Activated naive CD4-positive, alpha-beta T cell treated with anti-CD3 and anti-CD28 coated beads, Interleukin-2, amount 50 U/mL, for 16 hours (primary cell): ENCODE data around the gene COL16A1.

Source experiments
- DNase-seq: peaks from one replicate; pipeline ENCODE4 v3.0.0-alpha.2; 2020

Gene COL16A1

DNA sequence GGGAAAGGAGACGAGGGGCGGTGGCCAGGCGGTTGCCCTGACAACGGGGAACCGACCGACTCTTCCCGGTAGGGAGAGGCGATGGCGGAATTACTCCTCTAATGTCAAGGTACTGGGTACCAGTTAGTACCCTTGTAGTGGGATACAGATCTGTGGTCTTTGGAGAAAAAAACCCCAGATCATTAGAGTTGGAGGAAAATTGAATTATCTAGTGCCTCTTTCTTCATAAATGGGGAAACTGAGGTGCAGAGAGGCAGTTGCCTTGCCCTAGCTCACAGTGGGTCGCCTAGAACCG is 58.6 kb downstream of the COL16A1 start:
- DNase-seq, result no peak

DNA sequence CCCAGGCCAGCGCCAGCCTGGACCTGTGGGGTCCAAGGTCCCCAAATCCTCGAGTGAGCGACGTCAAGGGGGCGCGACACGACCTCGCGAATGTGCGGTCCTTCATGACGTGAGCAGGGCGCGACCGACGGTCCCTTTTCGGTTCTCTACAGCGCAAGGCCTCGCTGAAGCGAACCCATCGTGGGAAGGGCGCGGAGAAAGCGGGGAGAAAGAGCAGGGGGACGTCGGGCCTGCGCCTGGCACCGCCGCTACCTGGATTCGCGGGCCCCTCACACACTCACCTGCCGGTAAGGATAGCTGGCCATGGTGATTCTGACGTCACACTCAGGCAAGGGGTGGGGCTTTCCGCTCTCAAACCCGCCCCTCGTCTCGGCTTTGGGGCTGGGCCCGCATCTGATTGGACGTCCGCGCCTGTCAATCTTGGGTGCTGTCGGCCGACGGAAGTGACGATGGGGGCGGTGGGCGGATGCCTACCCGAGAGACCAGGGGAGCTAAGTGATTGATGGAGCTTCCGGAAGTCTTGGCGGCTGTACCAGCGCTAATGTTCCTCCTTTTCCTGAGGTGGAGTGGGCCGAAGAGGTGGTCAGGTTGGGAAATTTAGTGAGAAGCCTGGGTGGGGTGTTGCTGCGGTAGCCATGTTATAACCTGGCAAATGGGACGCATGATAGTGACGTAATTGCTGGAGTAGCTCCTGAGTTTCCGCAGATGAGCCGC is 59.1 kb downstream of the COL16A1 start, which contains the start of gene PEF1:
PEF1 (minus strand) TSS at position 317 of the 714 bp plus-strand sequence; CDS start at position 305, 12 bp downstream.
- peak; percentile 100 for DNase-seq

DNA sequence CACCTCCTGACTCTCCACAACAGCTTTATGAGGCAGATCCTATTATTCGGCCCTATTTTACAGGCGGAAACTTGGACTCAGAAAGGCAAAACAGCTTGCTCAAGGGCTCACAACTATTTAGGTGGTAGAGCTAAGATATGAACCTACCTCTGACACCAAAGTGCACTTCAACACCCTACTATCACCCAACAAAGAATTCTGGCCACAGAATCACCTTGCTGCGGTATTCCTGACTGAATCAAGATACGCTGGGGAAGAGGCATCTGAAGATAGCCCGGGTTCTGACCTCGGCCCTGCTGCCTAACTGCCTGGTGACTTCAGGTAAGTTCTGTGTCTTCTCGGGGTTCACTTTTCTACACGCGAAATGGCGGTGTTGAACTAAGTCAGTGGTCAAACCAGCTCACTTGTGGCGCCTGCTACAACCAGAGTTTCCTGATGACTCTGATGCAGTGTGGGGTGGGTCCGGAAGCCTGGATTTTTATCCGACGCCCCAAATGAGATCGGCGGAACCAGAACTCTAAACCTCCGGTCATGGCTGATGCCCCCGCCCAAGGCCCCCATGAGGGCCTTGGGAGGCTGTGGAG is 59.7 kb downstream of the COL16A1 start:
- DNase-seq, result no peak

DNA sequence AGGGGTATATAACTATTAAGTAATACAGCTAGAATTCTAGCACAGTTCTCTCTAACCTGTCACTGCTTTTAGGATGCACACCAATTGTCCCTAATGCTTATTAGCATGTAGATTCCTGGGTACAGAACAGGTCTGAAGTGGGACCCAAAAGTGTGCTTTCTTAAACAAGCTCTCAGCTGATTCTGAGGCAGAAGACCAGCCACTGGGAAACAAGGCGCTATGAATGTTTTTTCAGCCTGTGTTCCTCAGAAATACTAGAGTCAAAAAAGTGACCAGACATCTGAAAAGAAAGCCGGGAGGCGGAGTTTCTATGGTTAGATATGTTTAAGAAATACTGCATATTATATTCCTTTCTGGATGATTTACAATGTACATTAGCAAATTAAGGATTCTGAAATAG is 60.9 kb downstream of the COL16A1 start:
- no peak for DNase-seq

DNA sequence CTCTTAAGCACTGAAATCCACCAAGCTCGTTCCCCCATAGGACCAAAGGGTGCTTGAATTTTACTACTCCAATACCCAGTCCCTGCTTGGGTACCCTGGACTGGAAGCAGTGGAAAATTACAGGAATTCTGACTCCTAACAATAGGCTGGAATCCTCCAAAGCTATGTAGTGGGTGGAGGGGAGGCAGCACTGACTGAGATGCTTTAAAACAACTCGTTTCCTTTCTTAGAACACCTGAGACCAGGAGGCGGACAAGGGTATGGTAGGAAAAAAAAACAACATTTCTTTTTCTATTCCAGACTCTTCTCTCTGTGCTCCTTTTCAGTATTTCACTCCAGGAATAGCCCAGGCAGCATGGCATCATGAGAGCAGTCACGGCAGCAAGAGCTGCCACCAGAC is 61.5 kb downstream of the COL16A1 start:
- DNase-seq, result no peak

DNA sequence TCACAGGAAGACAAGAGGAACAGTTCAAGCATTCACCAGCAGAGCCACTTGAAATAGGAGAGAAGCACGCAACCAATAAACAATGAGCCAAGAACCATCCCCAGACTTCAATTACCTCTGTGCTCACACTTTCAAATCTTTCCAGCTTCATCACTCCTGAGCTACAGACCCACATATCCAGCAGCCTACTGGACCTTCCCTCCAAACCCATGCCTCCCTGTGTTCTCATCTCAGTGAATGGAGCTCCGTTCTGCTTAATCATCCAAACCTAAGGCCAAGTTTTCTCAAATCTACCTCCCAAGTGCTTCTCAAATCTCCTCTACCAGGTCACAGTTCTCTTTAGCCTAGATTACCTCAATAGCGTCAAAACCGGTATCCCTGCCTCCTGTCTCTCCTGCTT is 62.9 kb downstream of the COL16A1 start:
- no peak for DNase-seq

DNA sequence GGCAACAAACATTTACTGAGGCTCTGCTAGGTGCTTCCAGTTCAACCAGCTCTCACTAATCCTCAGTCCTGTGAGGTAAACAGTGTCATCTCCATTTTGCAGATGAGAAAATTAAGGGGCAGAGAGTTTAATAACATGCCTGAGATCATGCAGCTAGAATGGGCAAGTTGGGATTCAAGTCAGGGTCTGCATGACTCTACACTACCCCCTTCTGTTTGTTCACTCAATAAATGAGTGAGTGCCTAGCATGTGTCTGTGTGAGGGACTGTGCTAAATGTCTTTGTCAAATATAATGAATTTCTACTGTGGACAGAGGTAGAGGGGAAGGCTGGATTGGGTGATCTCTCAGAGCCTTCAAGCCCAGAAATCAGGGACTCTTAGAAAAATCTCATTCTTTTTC is 63.6 kb downstream of the COL16A1 start:
- no peak for DNase-seq

DNA sequence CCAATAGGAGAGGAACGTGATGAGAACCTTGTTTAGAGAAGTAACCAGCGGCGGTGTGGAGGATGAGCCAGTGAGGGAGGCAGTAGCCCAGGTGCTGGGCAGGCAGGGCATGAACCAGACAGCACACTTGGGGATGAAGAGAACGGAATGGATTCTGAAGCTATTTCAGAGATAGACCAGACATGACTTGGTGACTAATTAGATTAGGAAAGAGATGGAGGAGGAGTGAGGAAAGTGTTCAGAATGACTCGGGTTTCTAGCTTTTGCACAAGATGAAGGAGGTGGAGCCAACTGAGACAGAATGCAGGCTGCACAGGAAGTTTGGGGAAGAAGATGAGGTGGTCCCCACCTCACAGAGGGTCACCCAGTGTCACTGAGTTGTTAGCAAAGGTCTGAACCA is 64.3 kb downstream of the COL16A1 start:
- DNase-seq, result no peak

DNA sequence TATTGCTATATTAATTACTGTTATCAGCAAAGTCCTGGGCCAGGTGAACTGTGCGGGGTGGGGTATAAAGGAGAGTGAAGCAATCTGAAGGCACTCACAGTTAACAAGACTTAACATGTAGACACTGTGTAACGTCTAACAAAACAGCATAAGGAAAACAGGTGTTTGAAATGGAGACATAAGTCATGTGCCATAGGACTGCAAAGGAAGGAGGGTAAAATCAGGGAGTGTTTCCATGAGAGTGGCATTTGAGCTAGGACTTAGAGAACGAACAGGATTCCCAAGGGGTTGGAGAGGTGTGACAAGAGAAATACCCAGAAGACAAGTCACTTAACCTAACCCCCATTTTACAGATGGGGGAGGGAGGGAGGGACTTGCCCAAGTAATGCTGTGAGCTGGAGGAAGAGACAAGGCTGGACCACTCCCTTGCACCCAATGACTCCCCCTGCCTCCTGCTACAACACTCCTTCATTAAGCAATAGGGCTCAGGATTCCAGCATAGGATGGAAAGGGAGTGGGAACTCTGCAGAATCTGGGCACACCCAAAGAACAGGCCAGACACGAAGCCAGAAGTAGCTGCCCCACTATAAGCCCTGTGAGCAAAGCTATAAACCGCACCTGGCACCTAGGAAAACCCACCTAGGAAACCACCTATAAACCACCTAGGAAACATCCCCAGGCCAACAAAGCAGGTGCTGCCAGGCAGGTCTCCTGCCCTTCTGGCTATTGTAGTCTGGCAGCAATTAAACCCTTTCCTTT is 65.7 kb downstream of the COL16A1 start:
- no peak for DNase-seq

DNA sequence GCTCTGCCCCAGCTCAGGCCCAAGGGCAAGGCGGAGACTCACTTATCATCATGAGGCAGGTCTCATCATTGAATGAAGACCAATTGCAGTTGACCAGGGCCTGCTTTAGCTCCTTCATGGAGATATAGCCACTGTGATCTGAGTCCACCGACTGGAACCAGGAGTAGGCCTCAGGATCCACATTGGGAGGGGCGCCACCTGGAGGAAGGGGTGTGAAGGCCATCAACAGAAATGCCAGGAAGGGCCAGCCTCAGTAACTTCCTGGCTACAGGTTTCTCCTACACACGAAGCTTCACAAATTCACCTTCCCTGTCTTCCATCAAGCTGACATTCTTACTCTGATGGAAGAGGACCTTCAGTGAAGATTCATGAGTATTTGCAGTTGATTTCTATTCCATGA is 70.7 kb downstream of the COL16A1 start:
- DNase-seq, result no peak

DNA sequence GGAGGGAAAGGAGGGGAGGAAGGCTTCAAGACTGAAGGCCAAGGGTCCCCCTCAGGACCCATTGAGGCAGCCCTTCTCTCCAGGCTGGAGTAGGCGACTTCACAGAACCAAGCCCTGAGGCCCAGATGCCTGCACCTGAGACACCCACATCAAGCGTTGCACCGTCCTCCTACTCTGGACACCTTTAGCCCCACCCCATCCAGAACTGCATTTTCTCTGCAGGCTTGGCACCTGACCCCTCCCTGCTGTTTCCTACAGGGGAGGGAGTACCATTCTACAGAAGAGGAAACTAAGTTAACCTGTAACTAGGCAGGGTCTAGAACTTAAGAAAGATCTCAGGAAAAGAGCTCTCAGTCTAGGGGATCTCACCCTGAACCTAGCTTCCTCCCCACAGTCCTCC is 71.2 kb downstream of the COL16A1 start:
- no peak for DNase-seq

DNA sequence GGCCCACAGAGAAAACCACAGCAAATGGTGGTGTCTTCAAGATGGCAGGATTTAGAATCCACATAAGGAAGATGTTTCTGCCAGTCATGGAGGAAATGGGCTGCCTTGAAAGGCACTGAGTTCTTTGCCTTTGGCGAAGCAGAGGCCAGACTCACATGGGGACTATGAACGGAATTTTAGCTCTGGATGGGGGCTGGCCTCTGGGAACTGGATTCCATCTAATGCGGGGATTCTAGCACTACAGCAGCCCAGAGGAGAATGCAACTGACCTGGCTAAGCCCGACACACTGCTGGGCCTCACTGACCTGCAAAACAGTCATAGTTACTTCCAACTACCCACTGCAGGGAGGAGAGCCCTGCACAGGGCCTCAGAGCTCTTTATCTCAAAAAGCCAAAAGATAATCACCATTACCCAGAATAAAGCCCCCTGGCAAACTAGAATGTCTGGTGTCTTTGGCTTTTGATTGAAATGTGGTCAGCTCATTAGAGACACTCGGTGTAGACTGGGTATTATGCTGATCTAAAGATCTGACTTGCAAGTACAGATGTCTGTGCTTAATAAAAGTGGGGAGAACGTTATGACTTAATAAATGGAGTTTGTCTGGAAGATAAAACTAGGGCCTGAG is 74.8 kb downstream of the COL16A1 start:
- DNase-seq, result no peak

DNA sequence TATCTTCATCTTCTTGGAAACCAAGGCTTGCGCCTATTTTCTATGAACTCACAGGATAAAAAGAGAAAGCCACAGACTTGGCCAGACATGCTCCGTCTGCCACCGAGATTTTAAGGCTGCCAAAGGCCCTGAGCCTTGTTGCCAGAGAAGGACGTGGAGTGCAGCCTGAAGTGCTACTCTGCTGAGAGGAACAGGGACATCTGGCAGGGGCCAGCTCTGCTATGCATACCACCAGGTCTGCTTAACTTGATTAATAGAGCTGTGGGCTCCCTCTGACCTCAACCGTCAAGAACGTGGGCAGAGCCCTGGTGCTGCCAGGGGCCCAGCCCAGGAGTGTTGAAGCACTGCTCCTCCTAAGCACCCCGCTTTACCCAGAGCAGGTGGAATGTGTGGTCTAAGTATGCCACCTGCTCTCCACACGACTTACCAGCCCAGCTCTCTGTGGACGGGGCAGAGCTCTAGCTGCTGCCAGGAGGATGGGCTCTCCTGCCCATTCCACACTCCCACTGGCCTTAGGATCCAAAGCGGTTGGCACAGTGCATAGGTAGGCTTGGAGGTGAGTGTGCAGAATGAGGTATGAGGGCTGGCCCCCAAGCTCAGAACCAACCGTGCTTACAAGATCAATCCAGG is 75.8 kb downstream of the COL16A1 start:
- DNase-seq, result no peak

DNA sequence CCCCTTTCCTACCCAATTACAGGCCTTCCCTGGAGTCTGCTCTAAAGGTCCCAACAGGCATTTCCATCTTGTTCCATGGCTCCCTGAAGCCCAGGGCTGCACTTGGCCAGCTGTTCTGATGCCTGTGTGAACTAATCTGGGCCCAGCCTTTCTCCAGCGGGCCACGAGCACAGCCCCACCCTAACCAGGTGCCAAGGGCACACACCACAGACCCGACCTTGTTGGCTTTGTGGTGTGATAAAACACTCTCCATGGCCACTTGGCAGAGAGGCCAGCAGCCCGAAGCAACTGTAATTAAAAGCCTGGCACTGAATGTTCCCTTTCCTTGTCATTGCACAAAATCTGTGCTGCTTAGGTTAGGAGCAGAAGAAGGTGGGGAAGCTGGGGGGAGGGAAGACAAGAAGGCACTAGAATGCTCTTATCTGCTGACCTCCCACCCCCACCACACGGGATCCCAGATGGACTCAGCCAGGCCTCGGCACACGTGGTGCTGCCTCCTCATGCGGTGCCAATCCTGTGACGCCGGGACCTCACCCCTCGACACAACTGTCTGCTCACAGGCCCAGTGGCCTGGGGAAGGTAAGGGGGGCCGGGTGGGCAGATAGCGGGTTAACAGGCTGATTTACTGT is 76.4 kb downstream of the COL16A1 start:
- DNase-seq, result no peak

DNA sequence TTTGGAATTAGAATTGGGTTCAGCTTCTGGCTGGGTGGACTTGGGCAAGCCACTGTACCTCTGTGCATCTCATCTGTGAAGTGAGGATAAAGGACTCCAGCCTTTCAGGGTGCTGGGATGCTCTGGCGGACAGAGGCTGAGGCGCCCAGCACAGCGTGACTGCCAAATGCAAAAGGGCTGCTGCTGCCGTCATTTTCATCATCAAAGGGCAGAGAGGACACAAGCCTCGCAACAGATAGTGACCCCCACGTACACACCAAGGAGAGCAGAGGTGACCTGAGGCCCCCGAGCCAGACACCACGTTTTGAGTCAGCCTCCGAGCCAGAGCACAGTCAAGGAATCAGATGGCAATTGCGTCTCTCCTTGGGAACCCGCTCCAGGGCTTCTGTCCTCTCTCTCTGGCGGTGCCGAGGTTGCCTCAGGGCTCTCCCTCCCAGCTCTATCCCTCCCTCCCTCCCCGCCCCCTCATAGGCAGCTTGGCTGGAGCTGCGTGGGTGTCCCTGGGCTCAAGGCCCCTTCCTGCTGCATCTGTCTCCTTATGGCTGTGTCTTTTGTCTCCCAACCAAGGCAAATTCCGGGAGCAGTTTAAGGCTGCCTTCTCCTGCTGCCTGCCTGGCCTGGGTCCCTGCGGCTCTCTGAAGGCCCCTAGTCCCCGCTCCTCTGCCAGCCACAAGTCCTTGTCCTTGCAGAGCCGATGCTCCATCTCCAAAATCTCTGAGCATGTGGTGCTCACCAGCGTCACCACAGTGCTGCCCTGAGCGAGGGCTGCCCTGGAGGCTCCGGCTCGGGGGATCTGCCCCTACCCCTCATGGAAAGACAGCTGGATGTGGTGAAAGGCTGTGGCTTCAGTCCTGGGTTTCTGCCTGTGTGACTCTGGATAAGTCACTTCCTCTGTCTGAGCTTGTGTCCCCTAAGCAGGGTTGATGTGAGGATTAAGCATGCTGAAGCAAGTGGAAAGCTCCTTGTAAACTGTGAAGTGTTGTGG is 77.3 kb downstream of the COL16A1 start:
- DNase-seq, result no peak

DNA sequence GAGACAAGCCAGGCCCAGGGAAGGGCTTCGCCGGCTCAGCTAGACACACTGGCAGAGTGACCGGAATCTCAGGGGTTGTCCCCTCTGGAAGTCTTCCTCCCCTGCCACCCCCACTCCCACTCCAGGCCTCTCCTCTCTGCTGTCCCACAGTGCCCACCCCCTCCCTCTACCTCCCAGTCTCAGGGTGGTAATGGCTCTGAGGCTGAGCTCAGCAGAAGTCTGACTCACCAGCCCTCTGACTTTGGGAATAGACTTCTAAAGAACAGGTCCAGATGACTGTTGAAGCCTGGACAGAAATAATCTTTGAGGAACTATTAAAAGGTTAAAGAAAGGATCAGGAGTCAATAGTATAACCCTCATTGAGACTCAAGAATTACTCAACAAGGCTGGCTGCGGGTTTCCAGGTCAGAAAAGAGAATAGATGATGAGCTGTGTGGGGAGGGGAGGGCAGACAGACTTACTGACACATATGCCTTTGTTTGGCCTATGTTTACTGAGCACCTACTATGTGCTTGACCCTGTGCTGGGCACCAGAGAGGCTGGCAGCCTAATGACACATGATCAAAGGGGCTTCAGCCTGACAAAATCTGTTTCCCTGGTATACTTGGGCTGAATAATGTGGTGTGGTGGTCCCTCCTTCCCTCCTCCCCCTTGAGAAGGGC is 78.1 kb downstream of the COL16A1 start:
- no peak for DNase-seq

DNA sequence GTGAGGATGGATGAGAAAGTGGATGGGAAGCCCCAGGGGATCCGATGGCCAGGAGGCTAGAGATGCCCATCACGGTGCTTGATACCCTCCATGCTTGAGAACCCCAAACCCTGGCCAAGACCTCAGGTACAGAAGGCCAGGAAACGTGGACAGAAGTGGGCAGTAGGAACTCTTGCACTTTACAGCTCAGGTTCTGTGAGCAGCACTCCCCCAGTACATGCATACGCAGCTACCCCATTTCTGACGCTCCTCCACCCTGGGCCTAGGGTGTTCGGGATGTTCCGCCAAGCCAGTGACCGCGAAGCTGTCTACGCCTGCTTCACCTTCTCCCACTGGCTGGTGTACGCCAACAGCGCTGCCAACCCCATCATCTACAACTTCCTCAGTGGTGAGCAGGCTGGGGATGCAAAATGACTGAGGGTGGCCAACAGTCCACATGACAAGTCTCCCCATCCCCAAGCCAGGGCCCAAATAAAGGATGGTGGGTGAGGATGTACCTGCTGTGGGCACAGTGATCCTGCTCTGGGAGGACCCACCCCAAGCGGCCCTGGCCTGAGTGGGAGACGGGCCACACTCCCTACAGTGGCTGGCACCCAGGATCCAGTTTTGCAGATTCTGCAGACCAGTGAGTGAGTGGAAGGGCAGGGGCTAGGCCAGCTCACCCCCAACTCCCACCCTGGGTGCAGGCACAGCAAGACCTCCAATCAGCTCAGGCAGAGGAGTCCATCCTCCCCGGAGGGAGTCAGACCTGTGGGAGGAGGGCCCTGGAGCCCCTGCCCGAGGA is 78.9 kb downstream of the COL16A1 start:
- DNase-seq, result no peak

DNA sequence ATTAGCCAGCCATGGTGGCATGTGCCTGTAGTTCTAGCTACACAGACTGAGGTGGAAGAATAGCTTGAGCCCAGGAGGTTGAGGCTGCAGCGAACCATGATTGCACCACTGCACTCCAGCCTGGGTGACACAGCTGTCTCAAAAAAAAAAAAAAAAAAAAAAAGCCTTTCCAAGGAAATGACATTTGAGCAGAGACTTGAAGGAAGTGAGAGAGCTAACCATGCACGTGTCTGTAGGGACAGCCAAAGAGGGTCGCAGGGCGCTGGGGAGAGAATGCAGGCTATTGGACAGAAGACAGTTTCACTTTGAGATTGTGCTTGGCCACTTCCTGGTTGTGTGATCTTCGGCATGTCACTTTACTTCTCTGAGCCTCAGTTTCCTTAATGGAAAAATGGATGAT is 79.5 kb downstream of the COL16A1 start:
- DNase-seq, result no peak

DNA sequence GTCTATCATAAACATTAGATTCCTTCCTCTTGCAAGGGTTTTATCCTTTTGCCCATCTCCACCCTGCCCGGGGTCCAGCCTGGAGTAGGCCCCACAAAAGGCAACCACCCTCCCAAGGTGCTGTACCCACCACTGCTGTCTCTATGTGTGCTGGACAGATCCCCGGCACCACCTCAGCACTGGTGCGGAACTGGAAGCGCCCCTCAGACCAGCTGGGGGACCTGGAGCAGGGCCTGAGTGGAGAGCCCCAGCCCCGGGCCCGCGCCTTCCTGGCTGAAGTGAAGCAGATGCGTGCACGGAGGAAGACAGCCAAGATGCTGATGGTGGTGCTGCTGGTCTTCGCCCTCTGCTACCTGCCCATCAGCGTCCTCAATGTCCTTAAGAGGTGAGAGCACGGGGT is 80.5 kb downstream of the COL16A1 start:
- DNase-seq, result no peak
